H9 (cell line): ENCODE measurements around the gene MYO1C. TPM values are rescaled to one million over a fixed set of nuclear protein-coding genes. Genes with fewer than 3 reads are reported as not detected.

Experiments used
- DNase-seq: peaks from one replicate; pipeline ENCODE4 v3.0.0-alpha.2; 2017
- H2AFZ ChIP-seq: one replicate; pipeline ENCODE4 v1.6.1; 2013; ENCODE audit warnings: mild to moderate bottlenecking, low read length, control low read depth, moderate library complexity
- H2AK5ac ChIP-seq: 2 replicates; pipeline ENCODE4 v1.6.1; 2013; ENCODE audit warnings: low read length, control low read depth, mixed read lengths; ENCODE audit not compliant: insufficient read length
- H2BK120ac ChIP-seq: one replicate; pipeline ENCODE4 v1.6.1; 2013; ENCODE audit warnings: low read depth, mild to moderate bottlenecking, low read length, control low read depth, inconsistent platforms; ENCODE audit not compliant: poor library complexity, severe bottlenecking
- H2BK12ac ChIP-seq: 2 replicates; pipeline ENCODE4 v1.6.1; 2013; ENCODE audit warnings: low read length, control low read depth, mixed read lengths, low read depth; ENCODE audit not compliant: insufficient read length
- H2BK15ac ChIP-seq: 2 replicates; pipeline ENCODE4 v1.6.1; 2013; ENCODE audit warnings: low read depth, low read length, control low read depth
- H2BK20ac ChIP-seq: one replicate; pipeline ENCODE4 v1.6.1; 2013; ENCODE audit warnings: low read depth, mild to moderate bottlenecking, low read length, control low read depth, inconsistent platforms; ENCODE audit not compliant: poor library complexity, severe bottlenecking
- H2BK5ac ChIP-seq: 2 replicates; pipeline ENCODE4 v1.6.1; 2013; ENCODE audit warnings: low read length, control low read depth, mixed read lengths; ENCODE audit not compliant: insufficient read length
- H3K14ac ChIP-seq: 2 replicates; pipeline ENCODE4 v1.6.1; 2013; ENCODE audit warnings: low read length, control low read depth; ENCODE audit not compliant: insufficient read depth
- H3K18ac ChIP-seq: 2 replicates; pipeline ENCODE4 v1.6.1; 2013; ENCODE audit warnings: low read depth, mild to moderate bottlenecking, mixed read lengths, low read length, control low read depth; ENCODE audit not compliant: insufficient read length
- H3K23ac ChIP-seq: 2 replicates; pipeline ENCODE4 v1.6.1; 2013; ENCODE audit warnings: low read length, control low read depth, mixed read lengths, low read depth; ENCODE audit not compliant: insufficient read length
- H3K23me2 ChIP-seq: 2 replicates; pipeline ENCODE4 v1.6.1; 2013; ENCODE audit warnings: low read depth, mild to moderate bottlenecking, mixed read lengths, low read length, control low read depth; ENCODE audit not compliant: insufficient read length, poor library complexity, severe bottlenecking
- H3K27ac ChIP-seq: 2 replicates; pipeline ENCODE4 v1.5.1; 2013; ENCODE audit warnings: low read length, control low read depth, mixed read lengths, low read depth; ENCODE audit not compliant: insufficient read length
- H3K27me3 ChIP-seq: 2 replicates; pipeline ENCODE4 v1.6.1; 2013; ENCODE audit warnings: low read length, control low read depth, inconsistent platforms; ENCODE audit not compliant: insufficient read depth
- H3K4ac ChIP-seq: 2 replicates; pipeline ENCODE4 v1.6.1; 2013; ENCODE audit warnings: low read depth, mild to moderate bottlenecking, control low read depth, inconsistent platforms, low read length, moderate library complexity
- H3K4me1 ChIP-seq: 2 replicates; pipeline ENCODE4 v1.6.1; 2013; ENCODE audit warnings: low read length, control low read depth, inconsistent platforms; ENCODE audit not compliant: insufficient read depth
- H3K4me2 ChIP-seq: 2 replicates; pipeline ENCODE4 v1.6.1; 2013; ENCODE audit warnings: low read length, control low read depth, mixed read lengths; ENCODE audit not compliant: insufficient read length, insufficient read depth
- H3K56ac ChIP-seq: 2 replicates; pipeline ENCODE4 v1.6.1; 2013; ENCODE audit warnings: low read depth, mild to moderate bottlenecking, mixed read lengths, low read length, control low read depth; ENCODE audit not compliant: insufficient read length
- H3K79me1 ChIP-seq: 2 replicates; pipeline ENCODE4 v1.6.1; 2013; ENCODE audit warnings: low read depth, mild to moderate bottlenecking, moderate library complexity, low read length, control low read depth, inconsistent platforms; ENCODE audit not compliant: insufficient read depth, poor library complexity, severe bottlenecking
- H3K79me2 ChIP-seq: 2 replicates; pipeline ENCODE4 v1.6.1; 2013; ENCODE audit warnings: low read length, control low read depth, inconsistent platforms; ENCODE audit not compliant: insufficient read depth
- H3K9ac ChIP-seq: 2 replicates; pipeline ENCODE4 v1.6.1; 2013; ENCODE audit warnings: low read length, control low read depth, mixed read lengths; ENCODE audit not compliant: insufficient read length; ENCODE audit errors: extremely low read depth
- H3K9me3 ChIP-seq: one replicate; pipeline ENCODE4 v1.6.1; 2013; ENCODE audit warnings: low read depth, low read length, inconsistent platforms; ENCODE audit not compliant: control insufficient read depth
- H3T11ph ChIP-seq: one replicate; pipeline ENCODE4 v1.6.1; 2013; ENCODE audit warnings: mild to moderate bottlenecking, low read length, control low read depth, inconsistent platforms
- H4K20me1 ChIP-seq: one replicate; pipeline ENCODE4 v1.6.1; 2013; ENCODE audit not compliant: control insufficient read depth, insufficient read length, insufficient read depth
- H4K5ac ChIP-seq: 2 replicates; pipeline ENCODE4 v1.6.1; 2013; ENCODE audit warnings: low read depth, mild to moderate bottlenecking, mixed read lengths, low read length, control low read depth; ENCODE audit not compliant: insufficient read length
- H4K8ac ChIP-seq: replicated peaks from 2 replicates; pipeline ENCODE4 v1.6.1; 2013; ENCODE audit warnings: low read length, control low read depth, mixed read lengths, low read depth; ENCODE audit not compliant: insufficient read length
- H4K91ac ChIP-seq: 2 replicates; pipeline ENCODE4 v1.6.1; 2013; ENCODE audit warnings: low read depth, mild to moderate bottlenecking, moderate library complexity, mixed read lengths, low read length, control low read depth; ENCODE audit not compliant: insufficient read length
- H3K27ac Mint-ChIP-seq, 3 experiments: 2 replicates in 2 of 3; 3 replicates in 1 of 3; pipeline ENCODE4 v1.8.0; 2020 to 2021; ENCODE audit warnings: mixed read lengths in 3 of 3, mild to moderate bottlenecking in 1 of 3, moderate library complexity in 1 of 3
- H3K27me3 Mint-ChIP-seq: 2 replicates; pipeline ENCODE4 v1.8.0; 2021; ENCODE audit warnings: low read depth, mild to moderate bottlenecking, moderate library complexity, mixed read lengths
- H3K36me3 Mint-ChIP-seq, 3 experiments: 2 replicates in 2 of 3; 3 replicates in 1 of 3; pipeline ENCODE4 v1.8.0; 2020 to 2021; ENCODE audit warnings: low read depth in 3 of 3, mixed read lengths in 3 of 3; ENCODE audit not compliant: insufficient read depth in 1 of 3
- H3K4me1 Mint-ChIP-seq, 2 experiments: 2 replicates each; pipeline ENCODE4 v1.8.0; 2020; ENCODE audit warnings: mixed read lengths in 2 of 2
- H3K4me3 Mint-ChIP-seq, 2 experiments: 2 replicates in 1 of 2; 3 replicates in 1 of 2; pipeline ENCODE4 v1.8.0; 2020 to 2021; ENCODE audit warnings: mild to moderate bottlenecking in 2 of 2, mixed read lengths in 2 of 2, moderate library complexity in 1 of 2
- H3K9me3 Mint-ChIP-seq, 2 experiments: 2 replicates in 1 of 2; 3 replicates in 1 of 2; pipeline ENCODE4 v1.8.0; 2020; ENCODE audit warnings: mild to moderate bottlenecking in 2 of 2, mixed read lengths in 2 of 2, moderate library complexity in 1 of 2
- WGBS: extraction: QIAGEN DNeasy Blood & Tissue Kit; methylation state at CpG from one replicate; pipeline ENCODE4 v1.1.7; 2013; ENCODE audit warnings: missing lambda C conversion rate, low lambda C conversion rate, mixed read lengths; ENCODE audit not compliant: insufficient read length; ENCODE audit errors: extremely low coverage; 5-methylcytosine and 5-hydroxymethylcytosine counted together
- total RNA-seq: library from RNA; stranded (reverse); gene quantifications from 2 replicates; pipeline ENCODE4 v1.2.1, GENCODE V29; 2021
- TF ChIP-seq, protein P1 (sequence below): fragments of 200-600 bp; sonication (generic); conservative IDR thresholded peaks from 3 replicates; pipeline ENCODE4 v1.8.0; 2021; ENCODE audit warnings: antibody characterized with exemption, mild to moderate bottlenecking

Gene MYO1C
- total RNA-seq, 1 experiment from 2014 or later = 86.5 TPM

- Mint-ChIP-seq H3K36me3 (peaks cover 0 to 31% (median 18%) of the 10 kb centered on the region in 3 experiments; a peak in 5 of 7 replicates), H3K4me3 (no peak overlapping the region), H3K27me3 (no peaks in the 10 kb centered on the region), H3K27ac (peak overlapping the region in 2 of 3 experiments; percentile 61 to 65; a peak in 4 of 7 replicates), H3K4me1 (peaks cover 3 to 6% of the 10 kb centered on the region in 2 experiments; a peak in 1 of 4 replicates), H3K9me3 (no peaks in the 10 kb centered on the region)
- H3K9me3 ChIP-seq = no peaks in the 10 kb centered on the region
- no peak overlapping the region for H4K5ac ChIP-seq
- DNase-seq = no peak
- H3K4me1 ChIP-seq = no peaks in the 10 kb centered on the region
- H2AK5ac ChIP-seq = no peak overlapping the region
- no peak overlapping the region for H2BK12ac ChIP-seq
- H3K4me2 ChIP-seq = no peak overlapping the region
- no peak overlapping the region for H3K23ac ChIP-seq
- H3K14ac ChIP-seq = no peak overlapping the region
- H3T11ph ChIP-seq = no peak overlapping the region
- no peaks in the 10 kb centered on the region for H3K23me2 ChIP-seq
- no peak overlapping the region for H3K9ac ChIP-seq
- no peak overlapping the region for H3K4ac ChIP-seq
- WGBS = no CpG with 5 or more reads among the region's 5 CpGs
- H3K27ac ChIP-seq = no peak overlapping the region
- H3K79me1 ChIP-seq = no peaks in the 10 kb centered on the region
- H3K27me3 ChIP-seq = no peaks in the 10 kb centered on the region
- H3K79me2 ChIP-seq = no peaks in the 10 kb centered on the region
- H2AFZ ChIP-seq = no peak overlapping the region
- TF ChIP-seq, protein P1, sequence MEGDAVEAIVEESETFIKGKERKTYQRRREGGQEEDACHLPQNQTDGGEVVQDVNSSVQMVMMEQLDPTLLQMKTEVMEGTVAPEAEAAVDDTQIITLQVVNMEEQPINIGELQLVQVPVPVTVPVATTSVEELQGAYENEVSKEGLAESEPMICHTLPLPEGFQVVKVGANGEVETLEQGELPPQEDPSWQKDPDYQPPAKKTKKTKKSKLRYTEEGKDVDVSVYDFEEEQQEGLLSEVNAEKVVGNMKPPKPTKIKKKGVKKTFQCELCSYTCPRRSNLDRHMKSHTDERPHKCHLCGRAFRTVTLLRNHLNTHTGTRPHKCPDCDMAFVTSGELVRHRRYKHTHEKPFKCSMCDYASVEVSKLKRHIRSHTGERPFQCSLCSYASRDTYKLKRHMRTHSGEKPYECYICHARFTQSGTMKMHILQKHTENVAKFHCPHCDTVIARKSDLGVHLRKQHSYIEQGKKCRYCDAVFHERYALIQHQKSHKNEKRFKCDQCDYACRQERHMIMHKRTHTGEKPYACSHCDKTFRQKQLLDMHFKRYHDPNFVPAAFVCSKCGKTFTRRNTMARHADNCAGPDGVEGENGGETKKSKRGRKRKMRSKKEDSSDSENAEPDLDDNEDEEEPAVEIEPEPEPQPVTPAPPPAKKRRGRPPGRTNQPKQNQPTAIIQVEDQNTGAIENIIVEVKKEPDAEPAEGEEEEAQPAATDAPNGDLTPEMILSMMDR = no peak
- no peak overlapping the region for H2BK5ac ChIP-seq
- no peak overlapping the region for H3K18ac ChIP-seq
- H4K20me1 ChIP-seq = no peaks in the 10 kb centered on the region
- H3K56ac ChIP-seq = no peak overlapping the region
- H4K8ac ChIP-seq = no peak overlapping the region
- H4K91ac ChIP-seq = no peak overlapping the region
- no peak overlapping the region for H2BK120ac ChIP-seq
- no peak overlapping the region for H2BK20ac ChIP-seq
- H2BK15ac ChIP-seq = no peak overlapping the region
Measured at GRCh38 chr17:1505586-1505985, 13.1 kb upstream of the MYO1C start.
